Neural progenitor cell (in vitro differentiated cells): Measurements from ENCODE around the gene LALBA. TPM values are rescaled to one million over a fixed set of nuclear protein-coding genes. Genes with fewer than 3 reads are reported as not detected.

ENCODE experiments used
- DNase-seq: peaks from one replicate; pipeline ENCODE4 v3.0.0-alpha.2; 2016; ENCODE audit warnings: low spot score
- H2AFZ ChIP-seq: fragments of 200-600 bp; sonication (generic); replicated peaks from 2 replicates; pipeline ENCODE4 v1.6.1; 2016; ENCODE audit warnings: antibody characterized with exemption
- H3F3A ChIP-seq: fragments of 200-600 bp; sonication (generic); 2 replicates; pipeline ENCODE4 v1.6.1; 2016; ENCODE audit warnings: antibody characterized with exemption, low read depth
- H3K27ac ChIP-seq: fragments of 200-600 bp; sonication (generic); 2 replicates; pipeline ENCODE4 v1.5.1; 2016; ENCODE audit warnings: mild to moderate bottlenecking
- H3K27me3 ChIP-seq: fragments of 200-600 bp; sonication (generic); 2 replicates; pipeline ENCODE4 v1.6.1; 2016; ENCODE audit warnings: mild to moderate bottlenecking, moderate library complexity
- H3K36me3 ChIP-seq: fragments of 200-600 bp; sonication (generic); 2 replicates; pipeline ENCODE4 v1.5.1; 2016
- H3K4me1 ChIP-seq: fragments of 200-600 bp; sonication (generic); 2 replicates; pipeline ENCODE4 v1.6.1; 2016; ENCODE audit warnings: mixed run types
- H3K4me2 ChIP-seq: fragments of 200-600 bp; sonication (generic); 2 replicates; pipeline ENCODE4 v1.6.1; 2016
- H3K4me3 ChIP-seq: fragments of 200-600 bp; sonication (generic); 2 replicates; pipeline ENCODE4 v1.5.1; 2016
- H3K79me2 ChIP-seq: fragments of 200-600 bp; sonication (generic); 2 replicates; pipeline ENCODE4 v1.6.1; 2016; ENCODE audit warnings: low read depth
- H3K9ac ChIP-seq: fragments of 200-600 bp; sonication (generic); 2 replicates; pipeline ENCODE4 v1.6.1; 2016
- H3K9me3 ChIP-seq: fragments of 200-600 bp; sonication (generic); 2 replicates; pipeline ENCODE4 v1.5.1; 2016; ENCODE audit warnings: low read depth
- H4K20me1 ChIP-seq: fragments of 200-600 bp; sonication (generic); 2 replicates; pipeline ENCODE4 v1.6.1; 2016; ENCODE audit warnings: low read depth
- H3K27ac Mint-ChIP-seq: 3 replicates; pipeline ENCODE4 v1.8.0; 2021; ENCODE audit warnings: mixed read lengths
- H3K27me3 Mint-ChIP-seq: 2 replicates; pipeline ENCODE4 v1.8.0; 2022; ENCODE audit warnings: low read depth, mild to moderate bottlenecking, inconsistent platforms, moderate library complexity, mixed read lengths; ENCODE audit not compliant: insufficient read depth
- H3K36me3 Mint-ChIP-seq: 3 replicates; pipeline ENCODE4 v1.8.0; 2021; ENCODE audit warnings: mixed read lengths
- H3K4me1 Mint-ChIP-seq: 3 replicates; pipeline ENCODE4 v1.8.0; 2021; ENCODE audit warnings: mixed read lengths
- H3K4me3 Mint-ChIP-seq: 3 replicates; pipeline ENCODE4 v1.8.0; 2021; ENCODE audit warnings: mild to moderate bottlenecking, moderate library complexity, mixed read lengths
- H3K9me3 Mint-ChIP-seq: 3 replicates; pipeline ENCODE4 v1.8.0; 2020; ENCODE audit warnings: mixed read lengths
- CTCF ChIP-seq: fragments of 200-600 bp; sonication (generic); IDR thresholded peaks from 2 replicates; pipeline ENCODE4 v1.5.1; 2017; ENCODE audit warnings: antibody characterized with exemption, mild to moderate bottlenecking
- EZH2 ChIP-seq: fragments of 200-600 bp; sonication (generic); IDR thresholded peaks from 2 replicates; pipeline ENCODE4 v1.6.1; 2017; ENCODE audit warnings: antibody characterized with exemption, mild to moderate bottlenecking, moderate library complexity
- EZH2phosphoT487 ChIP-seq: fragments of 200-600 bp; sonication (generic); IDR thresholded peaks from 2 replicates; pipeline ENCODE4 v1.6.1; 2017; ENCODE audit warnings: antibody characterized with exemption
- total RNA-seq: library from RNA; depleted of rRNA; stranded (reverse); fragments of >200 nt; gene quantifications from 2 replicates; pipeline ENCODE4 v1.2.3, GENCODE V29; 2015; ENCODE audit warnings: low replicate concordance

The LALBA gene
- total RNA-seq, 1 donor from 2014 or later, result not detected

GRCh38 chr12:48545833-48546469, 23.9 kb downstream of the LALBA start:
- no peaks in the 10 kb centered on the region for H3K36me3 Mint-ChIP-seq
- Histone ChIP-seq H3K4me3 (no peak overlapping the region), H3K4me2 (no peak overlapping the region), H3K27ac (no peak overlapping the region), H3F3A (no peaks in the 10 kb centered on the region), H3K27me3 (no peaks in the 10 kb centered on the region), H4K20me1 (no peaks in the 10 kb centered on the region), H3K9ac (no peak overlapping the region), H3K4me1 (no peaks in the 10 kb centered on the region), H2AFZ (peak overlapping the region; percentile 34), H3K9me3 (no peaks in the 10 kb centered on the region), H3K36me3 (no peaks in the 10 kb centered on the region), H3K79me2 (no peaks in the 10 kb centered on the region)
- H3K27me3 Mint-ChIP-seq, result peaks cover 3% of the 10 kb centered on the region
- H3K9me3 Mint-ChIP-seq, result peaks cover 7% of the 10 kb centered on the region
- H3K4me3 Mint-ChIP-seq, result no peak overlapping the region
- DNase-seq, result no peak
- H3K27ac Mint-ChIP-seq, result no peak overlapping the region
- no peaks in the 10 kb centered on the region for H3K4me1 Mint-ChIP-seq
- TF ChIP-seq EZH2 (no peak), EZH2phosphoT487 (no peak)

GRCh38 chr12:48542300-48542928, 27.4 kb downstream of the LALBA start:
- H3K27me3 ChIP-seq, result no peaks in the 10 kb centered on the region
- H3K4me1 ChIP-seq, result no peaks in the 10 kb centered on the region
- H3K4me2 ChIP-seq, result no peak overlapping the region
- Mint-ChIP-seq H3K4me1 (no peaks in the 10 kb centered on the region), H3K9me3 (no peaks in the 10 kb centered on the region), H3K27ac (no peak overlapping the region), H3K36me3 (no peaks in the 10 kb centered on the region), H3K4me3 (no peak overlapping the region), H3K27me3 (peaks cover 5% of the 10 kb centered on the region)
- no peak overlapping the region for H3K27ac ChIP-seq
- no peaks in the 10 kb centered on the region for H3K79me2 ChIP-seq
- no peaks in the 10 kb centered on the region for H3K36me3 ChIP-seq
- no peak overlapping the region for H3K4me3 ChIP-seq
- no peaks in the 10 kb centered on the region for H3K9me3 ChIP-seq
- H3F3A ChIP-seq, result no peaks in the 10 kb centered on the region
- H3K9ac ChIP-seq, result no peak overlapping the region
- no peak overlapping the region for H2AFZ ChIP-seq
- TF ChIP-seq CTCF (peak; percentile 62), EZH2phosphoT487 (no peak), EZH2 (no peak)
- peak; percentile 45 for DNase-seq
- H4K20me1 ChIP-seq, result no peaks in the 10 kb centered on the region

GRCh38 chr12:48536602-48537001, 33.2 kb downstream of the LALBA start:
- H3K9me3 Mint-ChIP-seq, result peaks cover 5% of the 10 kb centered on the region
- Histone ChIP-seq H3K79me2 (no peaks in the 10 kb centered on the region), H3K36me3 (no peaks in the 10 kb centered on the region), H3K4me2 (no peak overlapping the region), H3K27me3 (no peaks in the 10 kb centered on the region), H3K9ac (no peak overlapping the region), H3F3A (no peaks in the 10 kb centered on the region), H3K9me3 (no peaks in the 10 kb centered on the region), H2AFZ (no peak overlapping the region), H3K4me3 (no peak overlapping the region), H3K4me1 (no peaks in the 10 kb centered on the region), H3K27ac (no peak overlapping the region), H4K20me1 (no peaks in the 10 kb centered on the region)
- no peaks in the 10 kb centered on the region for H3K36me3 Mint-ChIP-seq
- no peaks in the 10 kb centered on the region for H3K4me1 Mint-ChIP-seq
- H3K27me3 Mint-ChIP-seq, result peaks cover 2% of the 10 kb centered on the region
- no peak for DNase-seq
- H3K4me3 Mint-ChIP-seq, result no peak overlapping the region
- H3K27ac Mint-ChIP-seq, result no peak overlapping the region
- TF ChIP-seq CTCF (no peak), EZH2phosphoT487 (no peak), EZH2 (no peak)

- H2AFZ ChIP-seq, result no peak overlapping the region
- no peaks in the 10 kb centered on the region for H4K20me1 ChIP-seq
- Mint-ChIP-seq H3K4me3 (no peak overlapping the region), H3K4me1 (no peaks in the 10 kb centered on the region), H3K9me3 (peaks cover 7% of the 10 kb centered on the region), H3K36me3 (no peaks in the 10 kb centered on the region), H3K27me3 (no peaks in the 10 kb centered on the region), H3K27ac (no peak overlapping the region)
- H3K9ac ChIP-seq, result no peak overlapping the region
- no peak overlapping the region for H3K4me2 ChIP-seq
- no peaks in the 10 kb centered on the region for H3K36me3 ChIP-seq
- no peaks in the 10 kb centered on the region for H3K4me1 ChIP-seq
- H3K79me2 ChIP-seq, result no peaks in the 10 kb centered on the region
- no peaks in the 10 kb centered on the region for H3F3A ChIP-seq
- no peaks in the 10 kb centered on the region for H3K9me3 ChIP-seq
- no peak for DNase-seq
- H3K27ac ChIP-seq, result no peak overlapping the region
- TF ChIP-seq CTCF (no peak), EZH2phosphoT487 (no peak), EZH2 (no peak)
- H3K27me3 ChIP-seq, result no peaks in the 10 kb centered on the region
- H3K4me3 ChIP-seq, result no peak overlapping the region
Observed at GRCh38 chr12:48532601-48533000, 37.2 kb downstream of the LALBA start.
